Mesenchymal stem cell (in vitro differentiated cells and primary cell): Measurements from ENCODE around the gene PSMF1.

ENCODE experiments used
- DNase-seq: peaks from one replicate; pipeline ENCODE4 v3.0.0-alpha.2; 2013
- H2AFZ ChIP-seq: one replicate; pipeline ENCODE4 v1.6.1; 2013; ENCODE audit warnings: low read depth, mild to moderate bottlenecking, control low read depth, inconsistent platforms, low read length, moderate library complexity
- H2AK5ac ChIP-seq: 2 replicates; pipeline ENCODE4 v1.6.1; 2013; ENCODE audit warnings: low read length, moderate library complexity, mild to moderate bottlenecking, inconsistent platforms; ENCODE audit not compliant: severe bottlenecking
- H2BK120ac ChIP-seq: one replicate; pipeline ENCODE4 v1.6.1; 2013; ENCODE audit warnings: low read depth, mild to moderate bottlenecking, inconsistent platforms, low read length, moderate library complexity
- H2BK12ac ChIP-seq, 2 experiments: one replicate each; pipeline ENCODE4 v1.6.1; 2013; ENCODE audit warnings: inconsistent platforms in 2 of 2, low read length in 2 of 2, mild to moderate bottlenecking in 2 of 2, moderate library complexity in 2 of 2, control low read depth in 1 of 2
- H2BK15ac ChIP-seq: one replicate; pipeline ENCODE4 v1.6.1; 2013; ENCODE audit warnings: mild to moderate bottlenecking, low read depth, inconsistent platforms; ENCODE audit not compliant: poor library complexity, severe bottlenecking
- H2BK5ac ChIP-seq: 2 replicates; pipeline ENCODE4 v1.6.1; 2013; ENCODE audit warnings: low read depth, mild to moderate bottlenecking, low read length, control low read depth, inconsistent platforms; ENCODE audit not compliant: poor library complexity, severe bottlenecking
- H3K14ac ChIP-seq, 2 experiments: one replicate each; pipeline ENCODE4 v1.6.1; 2013; ENCODE audit warnings: inconsistent platforms in 2 of 2, low read length in 2 of 2, control low read depth in 1 of 2, mild to moderate bottlenecking in 1 of 2, moderate library complexity in 1 of 2
- H3K18ac ChIP-seq, 2 experiments: one replicate each; pipeline ENCODE4 v1.6.1; 2013; ENCODE audit warnings: inconsistent platforms in 2 of 2, low read length in 2 of 2, control low read depth in 1 of 2, low read depth in 1 of 2, mild to moderate bottlenecking in 1 of 2
- H3K23ac ChIP-seq, 2 experiments: one replicate each; pipeline ENCODE4 v1.6.1; 2013; ENCODE audit warnings: inconsistent platforms in 2 of 2, low read length in 2 of 2, mild to moderate bottlenecking in 2 of 2, moderate library complexity in 2 of 2, control low read depth in 1 of 2
- H3K27ac ChIP-seq: 2 replicates; pipeline ENCODE4 v1.5.1; 2013; ENCODE audit warnings: mild to moderate bottlenecking, moderate library complexity, low read length, control low read depth, inconsistent platforms; ENCODE audit not compliant: poor library complexity, severe bottlenecking
- H3K27me3 ChIP-seq, 2 experiments: 2 replicates each; pipeline versions ENCODE4 v1.6.1 to v1.7.0; 2013; ENCODE audit warnings: low read length in 2 of 2, mild to moderate bottlenecking in 2 of 2, moderate library complexity in 2 of 2, control low read depth in 1 of 2, inconsistent platforms in 1 of 2; ENCODE audit not compliant: control insufficient read depth in 1 of 2, insufficient read depth in 1 of 2
- H3K36me3 ChIP-seq, 2 experiments: 2 replicates each; pipeline versions ENCODE4 v1.6.1 to v1.7.0; 2013; ENCODE audit warnings: low read length in 2 of 2, control low read depth in 1 of 2, inconsistent platforms in 1 of 2, low read depth in 1 of 2, mild to moderate bottlenecking in 1 of 2; ENCODE audit not compliant: insufficient read depth in 2 of 2, control insufficient read depth in 1 of 2
- H3K4ac ChIP-seq, 2 experiments: one replicate each; pipeline ENCODE4 v1.6.1; 2013; ENCODE audit warnings: inconsistent platforms in 2 of 2, low read length in 2 of 2, mild to moderate bottlenecking in 2 of 2, moderate library complexity in 2 of 2, control low read depth in 1 of 2, low read depth in 1 of 2
- H3K4me1 ChIP-seq: 2 replicates; pipeline ENCODE4 v1.6.1; 2013; ENCODE audit warnings: low read depth, low read length, control low read depth; ENCODE audit not compliant: control insufficient read depth, insufficient read depth
- H3K4me2 ChIP-seq: 2 replicates; pipeline ENCODE4 v1.6.1; 2013; ENCODE audit warnings: low read length, mild to moderate bottlenecking, inconsistent platforms; ENCODE audit not compliant: poor library complexity, severe bottlenecking
- H3K4me3 ChIP-seq, 2 experiments: 2 replicates each; pipeline versions ENCODE4 v1.5.1 to v1.7.0; 2013; ENCODE audit warnings: low read length in 2 of 2, mild to moderate bottlenecking in 2 of 2, control low read depth in 1 of 2, low read depth in 1 of 2; ENCODE audit not compliant: insufficient read depth in 1 of 2
- H3K79me1 ChIP-seq: replicated peaks from 2 replicates; pipeline ENCODE4 v1.6.1; 2013; ENCODE audit warnings: mild to moderate bottlenecking, control low read depth, low read length, inconsistent platforms; ENCODE audit not compliant: poor library complexity, severe bottlenecking
- H3K9ac ChIP-seq: 2 replicates; pipeline ENCODE4 v1.7.0; 2013; ENCODE audit warnings: mild to moderate bottlenecking, low read length, moderate library complexity
- H3K9me3 ChIP-seq: 2 replicates; pipeline ENCODE4 v1.7.0; 2013; ENCODE audit warnings: mild to moderate bottlenecking, low read length; ENCODE audit not compliant: control insufficient read depth
- H4K8ac ChIP-seq: one replicate; pipeline ENCODE4 v1.6.1; 2013; ENCODE audit warnings: inconsistent platforms, mild to moderate bottlenecking, low read length, moderate library complexity
- H4K91ac ChIP-seq: one replicate; pipeline ENCODE4 v1.6.1; 2013; ENCODE audit warnings: mild to moderate bottlenecking, low read length, inconsistent platforms
- WGBS: methylation state at CpG from one replicate; pipeline ENCODE4 v1.1.7; 2013; ENCODE audit warnings: mixed read lengths; 5-methylcytosine and 5-hydroxymethylcytosine counted together

The PSMF1 gene

GRCh38 chr20:1083431-1084080, 34.8 kb upstream of the PSMF1 start:
- H3K79me1 ChIP-seq: no peaks in the 10 kb centered on the region
- no peak overlapping the region for H2BK12ac ChIP-seq
- H3K23ac ChIP-seq: no peak overlapping the region
- H2BK15ac ChIP-seq: no peak overlapping the region
- no peak overlapping the region for H3K9ac ChIP-seq
- no peak overlapping the region for H3K4me3 ChIP-seq
- no peaks in the 10 kb centered on the region for H3K4me1 ChIP-seq
- 60% methylated on average over 5 of the region's 5 CpGs for WGBS
- no peak overlapping the region for H3K27ac ChIP-seq
- no peaks in the 10 kb centered on the region for H3K9me3 ChIP-seq
- no peak overlapping the region for H4K91ac ChIP-seq
- H3K4me2 ChIP-seq: no peak overlapping the region
- no peaks in the 10 kb centered on the region for H3K36me3 ChIP-seq
- no peak for DNase-seq
- H3K4ac ChIP-seq: no peak overlapping the region
- no peak overlapping the region for H3K14ac ChIP-seq
- no peak overlapping the region for H2AFZ ChIP-seq
- no peak overlapping the region for H2BK5ac ChIP-seq
- no peak overlapping the region for H3K18ac ChIP-seq
- no peak overlapping the region for H2BK120ac ChIP-seq
- no peak overlapping the region for H2AK5ac ChIP-seq
- H4K8ac ChIP-seq: no peak overlapping the region
- no peaks in the 10 kb centered on the region for H3K27me3 ChIP-seq

GRCh38 chr20:1085492-1086276, 32.7 kb upstream of the PSMF1 start:
- Histone ChIP-seq H3K27ac (no peak overlapping the region), H3K23ac (no peak overlapping the region), H3K9me3 (no peaks in the 10 kb centered on the region), H2AK5ac (no peak overlapping the region), H3K9ac (no peak overlapping the region), H3K79me1 (no peaks in the 10 kb centered on the region), H3K4ac (no peak overlapping the region), H3K4me2 (no peak overlapping the region), H2BK5ac (no peak overlapping the region), H3K4me1 (no peaks in the 10 kb centered on the region), H4K8ac (no peak overlapping the region), H3K36me3 (no peaks in the 10 kb centered on the region), H2BK12ac (no peak overlapping the region), H2BK120ac (no peak overlapping the region), H2BK15ac (no peak overlapping the region), H3K14ac (no peak overlapping the region), H2AFZ (no peak overlapping the region), H3K27me3 (no peaks in the 10 kb centered on the region), H4K91ac (no peak overlapping the region), H3K4me3 (no peak overlapping the region), H3K18ac (no peak overlapping the region)
- WGBS: 81% methylated on average over 4 of the region's 6 CpGs
- no peak for DNase-seq

DNA sequence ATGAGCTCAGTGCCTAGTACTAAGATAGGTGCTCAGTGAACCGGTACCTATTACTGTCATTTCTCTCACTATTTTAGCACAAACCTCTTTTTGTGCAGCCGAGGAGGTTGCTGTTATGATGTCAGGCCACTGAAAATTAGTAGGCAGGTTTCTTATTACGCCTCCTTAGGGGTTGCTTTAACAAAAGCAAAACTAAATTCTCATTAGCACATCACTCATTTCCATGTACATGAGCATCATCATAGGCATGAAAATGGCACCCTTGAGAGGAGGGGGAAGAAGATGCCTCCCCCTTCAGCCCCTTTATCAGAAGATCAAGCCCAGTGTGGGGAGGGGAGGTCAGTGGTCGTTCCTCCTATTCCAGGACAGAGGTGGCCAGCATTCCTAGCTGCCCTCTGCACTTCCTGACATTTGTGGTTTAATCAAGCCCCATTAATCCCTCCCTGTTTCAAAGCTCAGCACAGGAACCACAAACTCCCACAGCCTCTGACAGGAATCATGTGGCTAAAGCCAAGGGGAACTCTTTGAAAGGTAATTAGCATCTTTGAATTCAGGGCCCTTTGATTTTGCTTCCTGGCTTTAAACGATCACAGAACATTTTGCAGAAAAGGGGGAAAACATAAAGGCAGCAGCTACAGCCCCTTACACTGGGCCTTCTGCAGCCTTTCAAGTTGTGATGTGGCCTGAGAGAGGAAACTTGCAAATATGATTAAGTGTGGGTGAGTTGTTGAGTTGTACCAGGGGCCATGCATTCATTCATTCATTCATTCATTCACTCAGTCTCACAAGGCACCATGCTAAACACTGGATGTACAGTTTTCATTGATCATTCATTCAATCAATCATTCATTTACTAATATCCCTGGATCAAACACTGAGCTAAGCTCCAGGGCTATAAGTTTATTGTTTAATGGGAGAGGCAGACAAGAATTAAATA, 31.9 kb upstream of the PSMF1 start:
- no peak overlapping the region for H3K4ac ChIP-seq
- no peak overlapping the region for H3K23ac ChIP-seq
- H3K27ac ChIP-seq: no peak overlapping the region
- no peak overlapping the region for H2BK12ac ChIP-seq
- no peak overlapping the region for H2BK15ac ChIP-seq
- WGBS: 40% methylated on average over 2 of the region's 5 CpGs
- no peak overlapping the region for H3K4me2 ChIP-seq
- H2BK5ac ChIP-seq: no peak overlapping the region
- no peak overlapping the region for H3K9ac ChIP-seq
- H3K18ac ChIP-seq: no peak overlapping the region
- DNase-seq: no peak
- no peaks in the 10 kb centered on the region for H3K36me3 ChIP-seq
- H4K91ac ChIP-seq: no peak overlapping the region
- no peak overlapping the region for H3K4me3 ChIP-seq
- H3K14ac ChIP-seq: no peak overlapping the region
- H4K8ac ChIP-seq: no peak overlapping the region
- H2AFZ ChIP-seq: no peak overlapping the region
- no peaks in the 10 kb centered on the region for H3K79me1 ChIP-seq
- H3K27me3 ChIP-seq: no peaks in the 10 kb centered on the region
- H3K9me3 ChIP-seq: peaks cover 1% of the 10 kb centered on the region
- H2BK120ac ChIP-seq: no peak overlapping the region
- H2AK5ac ChIP-seq: no peak overlapping the region
- no peaks in the 10 kb centered on the region for H3K4me1 ChIP-seq
